K562 (cell line): ENCODE data around the gene TFAP2E. TPM values are rescaled to one million over a fixed set of nuclear protein-coding genes. Genes with fewer than 3 reads are reported as not detected.

Experiments
- ATAC-seq: fragments of 200-7000 bp; cut with Tn5 transposase; 3 replicates; pipeline ENCODE4 v1.9.1; 2020; ENCODE audit warnings: moderate library complexity
- BruUV-seq: library from RNA; stranded (reverse); fragments of 400-500 nt; replicated peaks from 2 replicates; lab custom pipeline; 2021; lab: Mats Ljungman, UMichigan
- CTCF ChIA-PET: fragments of 300-600 bp; formaldehyde crosslinking; extraction: SDS; loops from one replicate; lab custom pipeline; 2021; ENCODE audit warnings: low intra/inter-chr PET ratio; lab: Yijun Ruan, JAX
- POLR2A ChIA-PET: fragments of 300-600, 350-650 bp; sonication (Branson Sonifier 250); formaldehyde crosslinking; extraction: SDS; loops from one replicate; lab custom pipeline; 2021; ENCODE audit warnings: antibody characterized with exemption, inconsistent platforms; lab: Yijun Ruan, JAX
- DNase-seq, 4 experiments: peaks; one replicate each; pipeline versions ENCODE4 v3.0.0 to v3.0.0-alpha.2; 2011 to 2018; ENCODE audit warnings: low spot score in 3 of 4, mixed read lengths in 3 of 4; ENCODE audit errors: extremely low read depth in 1 of 4
- FAIRE-seq: peaks from 2 replicates; lab custom pipeline; 2011; peaks lifted over from hg19 to GRCh38; lab: Jason Lieb, UNC
- H2AFZ ChIP-seq: 2 replicates; pipeline ENCODE4 v1.6.0; 2011; ENCODE audit warnings: low read depth, low read length, control low read depth, inconsistent platforms
- H3K27ac ChIP-seq: fragments of 200-600 bp; 3 replicates; pipeline ENCODE4 v1.8.0; 2011; ENCODE audit warnings: low read depth, mild to moderate bottlenecking, control low read depth, inconsistent platforms, low read length, moderate library complexity, mixed read lengths; ENCODE audit errors: extremely low read depth
- H3K27me3 ChIP-seq, 2 experiments: fragments of 300-600 bp in 1 of 2; 2 replicates in 1 of 2; 3 replicates in 1 of 2; pipeline versions ENCODE4 v1.6.0 to v1.8.0; 2011; ENCODE audit warnings: inconsistent platforms in 2 of 2, low read length in 2 of 2, mild to moderate bottlenecking in 1 of 2, mixed read lengths in 1 of 2, moderate library complexity in 1 of 2; ENCODE audit not compliant: control insufficient read depth in 2 of 2, insufficient read depth in 2 of 2
- H3K36me3 ChIP-seq: fragments of 300-600 bp; 3 replicates; pipeline ENCODE4 v1.8.0; 2011; ENCODE audit warnings: mild to moderate bottlenecking, low read length, inconsistent platforms; ENCODE audit not compliant: control insufficient read depth, insufficient read depth
- H3K4me1 ChIP-seq, 2 experiments: fragments of 200-600 bp in 1 of 2; replicated peaks in 1 of 2; 2 replicates in 1 of 2; 3 replicates in 1 of 2; pipeline versions ENCODE4 v1.5.1 to v1.8.0; 2011; ENCODE audit warnings: inconsistent platforms in 2 of 2, low read length in 2 of 2, mild to moderate bottlenecking in 1 of 2, mixed read lengths in 1 of 2, moderate library complexity in 1 of 2; ENCODE audit not compliant: control insufficient read depth in 2 of 2, insufficient read depth in 2 of 2
- H3K4me2 ChIP-seq: 2 replicates; pipeline ENCODE4 v1.6.1; 2011; ENCODE audit warnings: low read length, control low read depth, inconsistent platforms, mixed read lengths; ENCODE audit not compliant: insufficient read depth
- H3K4me3 ChIP-seq: fragments of 200-600 bp; sonication (generic), shearing (Covaris generic); 2 replicates; pipeline ENCODE4 v1.5.1; 2016; ENCODE audit warnings: control low read depth, inconsistent platforms
- H3K79me2 ChIP-seq: fragments of 200-600 bp; 3 replicates; pipeline ENCODE4 v1.8.0; 2011; ENCODE audit warnings: low read length, inconsistent platforms; ENCODE audit not compliant: control insufficient read depth, insufficient read depth
- H3K9ac ChIP-seq, 2 experiments: 2 replicates each; pipeline versions ENCODE4 v1.6.0 to v1.6.1; 2011; ENCODE audit warnings: low read depth in 2 of 2, low read length in 2 of 2, control low read depth in 1 of 2, inconsistent platforms in 1 of 2, mild to moderate bottlenecking in 1 of 2, mixed read lengths in 1 of 2; ENCODE audit not compliant: insufficient read depth in 1 of 2
- H3K9me1 ChIP-seq: one replicate; pipeline ENCODE4 v1.6.0; 2011; ENCODE audit warnings: inconsistent platforms, mild to moderate bottlenecking, low read length, moderate library complexity; ENCODE audit not compliant: control insufficient read depth, insufficient read depth
- H3K9me3 ChIP-seq: replicated peaks from 2 replicates; pipeline ENCODE4 v1.5.1; 2011; ENCODE audit warnings: low read depth, low read length, inconsistent platforms; ENCODE audit not compliant: control insufficient read depth, insufficient read depth
- H4K20me1 ChIP-seq: replicated peaks from 2 replicates; pipeline ENCODE4 v1.6.1; 2011; ENCODE audit warnings: low read length, inconsistent platforms, mixed read lengths; ENCODE audit not compliant: control insufficient read depth, insufficient read depth
- EP300 ChIP-seq: IDR thresholded peaks from 2 replicates; pipeline ENCODE4 v1.6.1; 2012; ENCODE audit warnings: low read length, improper control_type of control experiment
- GABPA ChIP-seq: fragments of 200-800 bp; sonication (Bioruptor generic); conservative IDR thresholded peaks from 2 replicates; pipeline ENCODE4 v1.6.1; 2016; ENCODE audit warnings: low read depth, missing genetic modification characterization, missing compliant biosample characterization
- HNRNPUL1 ChIP-seq: fragments of 200-400 bp; formaldehyde crosslinking; IDR thresholded peaks from 2 replicates; pipeline ENCODE4 v1.6.1; 2017; ENCODE audit warnings: low read length
- POLR2G ChIP-seq: fragments of 200-400 bp; formaldehyde crosslinking; IDR thresholded peaks from 2 replicates; pipeline ENCODE4 v1.6.1; 2017; ENCODE audit warnings: low read depth, mild to moderate bottlenecking, antibody characterized with exemption, low read length, moderate library complexity
- PURB ChIP-seq: sonication (generic); formaldehyde crosslinking; IDR thresholded peaks from 2 replicates; pipeline ENCODE4 v1.9.0; 2021; ENCODE audit warnings: low read depth, mild to moderate bottlenecking, missing genetic modification reagents
- SMAD1 ChIP-seq: fragments of 150-350 bp; IDR thresholded peaks from 2 replicates; pipeline ENCODE4 v1.6.1; 2014; ENCODE audit warnings: low read length, low read depth; ENCODE audit not compliant: partially characterized antibody
- TRIM28 ChIP-seq: fragments of 450-650 bp; IDR thresholded peaks from 2 replicates; pipeline ENCODE4 v1.6.1; 2017
- ZNF347 ChIP-seq: fragments of 450-650 bp; formaldehyde crosslinking; IDR thresholded peaks from 2 replicates; pipeline ENCODE4 v1.4.0; 2020; ENCODE audit warnings: low read depth, mild to moderate bottlenecking, moderate library complexity
- WGBS: fragments of 100-300 bp; shearing (Covaris generic); methylation state at CpG from one replicate; pipeline ENCODE4 v1.1.6; 2016; ENCODE audit warnings: low coverage, mixed read lengths; ENCODE audit not compliant: insufficient coverage; ENCODE audit errors: missing lambda C conversion rate; 5-methylcytosine and 5-hydroxymethylcytosine counted together
- in situ Hi-C: fragments of 300-500 bp; cut with MboI; formaldehyde crosslinking; loops from 4 replicates; pipeline ENCODE4 v1.15.0; 2018; ENCODE audit warnings: inconsistent platforms, mixed read lengths
- intact Hi-C: fragments of 100-400 bp; cut with micrococcal nuclease; formaldehyde crosslinking; loops from 2 replicates; pipeline ENCODE4 v1.14.2; 2022
- polyA plus RNA-seq, 8 experiments: library from polyadenylated mRNA; depleted of rRNA in 4 of 8; stranded (reverse) in 5 of 8; unstranded in 3 of 8; fragments of >200 nt; fragmentation: Nextera tagmentation in 2 of 8; fragmentation: Illumina TruSeq in 1 of 8; extraction: Ambion mirVana in 2 of 8; extraction: Trizol in 1 of 8; gene quantifications; 2 replicates each; pipeline versions ENCODE4 v1.2.1 to v1.2.3, GENCODE V29; 2011 to 2014; ENCODE audit warnings: inconsistent platforms in 1 of 8, missing spikeins in 1 of 8
- total RNA-seq, 7 experiments: library from RNA; depleted of rRNA in 6 of 7; stranded (reverse); fragments of >200 nt in 6 of 7; fragmentation: Illumina TruSeq in 2 of 7; extraction: Trizol in 2 of 7; gene quantifications; 2 replicates each; pipeline versions ENCODE4 v1.2.1 to v1.2.3, GENCODE V29; 2011 to 2021; ENCODE audit warnings: low replicate concordance in 1 of 7
- TF ChIP-seq, protein P1 (sequence below): fragments of 450-650 bp; IDR thresholded peaks from one replicate; pipeline ENCODE4 v1.6.1; 2018; ENCODE audit warnings: mild to moderate bottlenecking, moderate library complexity; ENCODE audit not compliant: partially characterized antibody

The TFAP2E gene
- total and polyA plus RNA-seq, 9 of the 15 experiments (the other 6 are each of a cell fraction or from before 2014, with no cell fraction given) = 0.03 to 0.11 (median 0.07) TPM; not detected in 4

DNA sequence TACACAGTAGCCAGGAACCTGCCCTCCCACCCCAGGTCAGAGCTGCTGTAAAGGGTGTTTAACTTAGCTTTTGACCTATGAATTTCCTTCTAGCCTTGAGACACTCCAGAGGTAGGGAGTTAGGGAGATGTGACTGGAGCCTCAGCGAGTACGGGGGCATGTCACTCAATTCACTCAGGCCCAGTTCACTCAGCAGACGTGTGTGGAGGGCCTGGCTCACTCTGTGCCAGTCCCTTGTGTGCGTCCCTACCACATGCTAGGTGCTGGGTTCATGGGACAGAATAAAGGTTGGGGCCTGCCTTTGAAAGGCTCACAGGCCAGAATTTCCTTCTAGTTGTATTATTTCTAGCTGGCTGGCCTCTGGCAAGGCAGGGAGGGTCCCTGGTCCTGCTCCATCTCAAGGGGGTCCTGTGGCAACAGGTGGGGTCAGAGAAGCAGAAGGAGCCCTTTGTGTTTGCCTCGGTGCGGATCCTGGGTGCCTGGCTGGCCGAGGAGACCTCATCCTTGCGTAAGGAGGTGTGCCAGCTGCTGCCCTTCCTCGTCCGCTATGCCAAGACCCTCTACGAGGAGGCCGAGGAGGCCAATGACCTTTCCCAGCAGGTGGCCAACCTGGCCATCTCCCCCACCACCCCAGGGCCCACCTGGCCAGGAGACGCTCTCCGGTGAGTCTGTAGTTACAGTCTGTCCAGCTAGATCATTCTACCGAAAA, 11.0 kb upstream of the TFAP2E start:
- FAIRE-seq (no peak), DNase-seq (no peak), ATAC-seq (no peak)
- in situ Hi-C loops = loop anchor here (5.0 to 10.0 kb wide), 2 partner anchors 115 to 357 kb away; no protein-coding TSS in a partner anchor
- BruUV-seq = no TSS peak
- no peaks in the 10 kb centered on the region for H3K9me1 ChIP-seq
- no peak overlapping the region for H3K4me2 ChIP-seq
- no peak overlapping the region for H3K4me3 ChIP-seq
- no peak overlapping the region for H3K27ac ChIP-seq
- H3K4me1 ChIP-seq = peaks cover 0 to 42% of the 10 kb centered on the region in 2 experiments; a peak in 3 of 5 replicates
- H3K36me3 ChIP-seq = peaks cover 55% of the 10 kb centered on the region; the same call in 2 of the 3 replicates
- peak overlapping the region in 1 of 2 experiments; percentile 6; a peak in 1 of 4 replicates for H3K9ac ChIP-seq
- H3K79me2 ChIP-seq = peaks cover 12% of the 10 kb centered on the region
- H3K9me3 ChIP-seq = no peaks in the 10 kb centered on the region
- ChIA-PET CTCF (no interaction called here), POLR2A (interaction anchor here (0.6 to 1.5 kb wide), 5 partner anchors 13 to 694 kb away, joined by 3 to 5 read pairs (median 3); partner anchors contain the start of gene CLSPN)
- no peaks in the 10 kb centered on the region for H3K27me3 ChIP-seq
- no peak overlapping the region for H2AFZ ChIP-seq
- no peak for TF ChIP-seq SMAD1
- 0 out of 2 replicates have a peak, but pooled peaks have one; percentile 31 for TF ChIP-seq POLR2G
- WGBS = 92% methylated on average over 15 of the region's 15 CpGs
- peaks cover 18% of the 10 kb centered on the region; the same call in 1 of the 2 replicates for H4K20me1 ChIP-seq
- intact Hi-C loops = loop anchor here (5.0 kb wide), 1 partner anchor 360 kb away; no protein-coding TSS in a partner anchor

DNA sequence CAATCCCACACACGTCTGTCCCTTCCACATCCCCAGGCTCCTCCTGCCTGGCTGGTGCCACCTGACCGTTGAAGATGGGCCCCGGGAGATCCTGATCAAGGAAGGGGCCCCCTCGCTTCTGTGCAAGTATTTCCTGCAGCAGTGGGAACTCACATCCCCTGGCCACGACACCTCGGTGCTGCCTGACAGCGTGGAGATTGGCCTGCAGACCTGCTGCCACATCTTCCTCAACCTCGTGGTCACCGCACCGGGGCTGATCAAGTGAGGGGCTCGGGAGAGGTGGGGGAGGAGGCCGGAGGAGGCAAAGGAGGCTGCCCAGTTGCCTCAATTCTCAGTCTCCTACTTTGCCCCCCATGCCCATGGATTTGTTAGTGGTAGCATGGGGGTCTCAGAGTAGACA, 9.9 kb upstream of the TFAP2E start:
- BruUV-seq = no TSS peak
- Histone ChIP-seq H3K9me3 (no peaks in the 10 kb centered on the region), H3K9me1 (no peaks in the 10 kb centered on the region), H3K4me3 (no peak overlapping the region), H4K20me1 (peaks cover 18% of the 10 kb centered on the region; the same call in 1 of the 2 replicates), H3K27me3 (no peaks in the 10 kb centered on the region), H3K79me2 (peaks cover 6% of the 10 kb centered on the region), H3K4me1 (peaks cover 0 to 36% of the 10 kb centered on the region in 2 experiments; a peak in 3 of 5 replicates), H3K4me2 (no peak overlapping the region), H3K9ac (peak overlapping the region in 1 of 2 experiments; percentile 57; a peak in 2 of 4 replicates), H3K36me3 (peaks cover 55% of the 10 kb centered on the region; the same call in 2 of the 3 replicates), H2AFZ (no peak overlapping the region), H3K27ac (no peak overlapping the region)
- in situ Hi-C loops (loop anchor here (5.0 to 10.0 kb wide), 2 partner anchors 116 to 358 kb away; no protein-coding TSS in a partner anchor), intact Hi-C loops (loop anchor here (5.0 kb wide), 1 partner anchor 361 kb away; no protein-coding TSS in a partner anchor)
- CTCF ChIA-PET = interaction anchor here (3.1 kb wide), 1 partner anchor 112 kb away, joined by 17 read pairs; no protein-coding TSS in a partner anchor
- no peak for FAIRE-seq
- TF ChIP-seq, protein P1, sequence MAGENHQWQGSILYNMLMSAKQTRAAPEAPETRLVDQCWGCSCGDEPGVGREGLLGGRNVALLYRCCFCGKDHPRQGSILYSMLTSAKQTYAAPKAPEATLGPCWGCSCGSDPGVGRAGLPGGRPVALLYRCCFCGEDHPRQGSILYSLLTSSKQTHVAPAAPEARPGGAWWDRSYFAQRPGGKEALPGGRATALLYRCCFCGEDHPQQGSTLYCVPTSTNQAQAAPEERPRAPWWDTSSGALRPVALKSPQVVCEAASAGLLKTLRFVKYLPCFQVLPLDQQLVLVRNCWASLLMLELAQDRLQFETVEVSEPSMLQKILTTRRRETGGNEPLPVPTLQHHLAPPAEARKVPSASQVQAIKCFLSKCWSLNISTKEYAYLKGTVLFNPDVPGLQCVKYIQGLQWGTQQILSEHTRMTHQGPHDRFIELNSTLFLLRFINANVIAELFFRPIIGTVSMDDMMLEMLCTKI = no peak
- TF ChIP-seq GABPA (tag) = no peak
- TF ChIP-seq PURB = no peak
- no peak for TF ChIP-seq EP300
- no peak for TF ChIP-seq ZNF347 (CRISPR knock-in tag)
- no peak for TF ChIP-seq HNRNPUL1
- no peak for TF ChIP-seq TRIM28
- ATAC-seq = no peak
- 79% methylated on average over 9 of the region's 12 CpGs for WGBS
- POLR2A ChIA-PET = interaction anchor here (0.8 to 1.5 kb wide), 2 partner anchors 154 to 207 kb away, joined by 3 to 5 read pairs; partner anchors contain the start of gene CLSPN
- no peak for DNase-seq
